HCT116 (cell line): ENCODE results near the gene GPS1. TPM values are rescaled to one million over a fixed set of nuclear protein-coding genes. Genes with fewer than 3 reads are reported as not detected.

Experiments
- ATAC-seq: fragments of 200-7000 bp; cut with Tn5 transposase; 2 replicates; pipeline ENCODE4 v1.9.1; 2020; ENCODE audit warnings: mild to moderate bottlenecking, moderate library complexity
- BruUV-seq: library from RNA; stranded (reverse); fragments of 400-500 nt; replicated peaks from 2 replicates; lab custom pipeline; 2021; lab: Mats Ljungman, UMichigan
- CTCF ChIA-PET: fragments of 300-600 bp; sonication (Branson Sonifier 250); formaldehyde crosslinking; loops from one replicate; lab custom pipeline; 2021; ENCODE audit warnings: antibody characterized with exemption; lab: Charles Lee
- POLR2A ChIA-PET: fragments of 300-600, 350-600 bp; sonication (Branson Sonifier 250); formaldehyde crosslinking; loops from one replicate; lab custom pipeline; 2021; ENCODE audit warnings: antibody characterized with exemption; lab: Charles Lee
- RAD21 ChIA-PET, 2 experiments: fragments of 300-600 bp; sonication (Branson Sonifier 250); formaldehyde crosslinking; loops; one replicate each; lab custom pipeline; 2023; ENCODE audit warnings: low total read pairs in 2 of 2; ENCODE audit not compliant: uncharacterized antibody in 2 of 2, unreplicated experiment in 2 of 2, low non-redundant PET in 1 of 2; lab: Charles Lee
- DNase-seq: peaks from one replicate; pipeline ENCODE4 v3.0.0-alpha.2; 2010; ENCODE audit warnings: low read depth, low spot score
- H2AFZ ChIP-seq: fragments of 200-600 bp; shearing (Covaris generic), sonication (generic); 2 replicates; pipeline ENCODE4 v1.6.1; 2017; ENCODE audit warnings: low read depth, mixed run types, mixed read lengths, antibody characterized with exemption, low read length; ENCODE audit not compliant: poor library complexity, severe bottlenecking
- H3K27ac ChIP-seq: 2 replicates; pipeline ENCODE4 v1.5.1; 2012; ENCODE audit warnings: low read depth, low read length
- H3K27me3 ChIP-seq: fragments of 200-600 bp; sonication (generic); 2 replicates; pipeline ENCODE4 v1.6.1; 2016; ENCODE audit warnings: mixed run types, low read length, mixed read lengths; ENCODE audit not compliant: insufficient read depth
- H3K36me3 ChIP-seq, 2 experiments: fragments of 200-500 bp in 1 of 2; fragments of 200-600 bp in 1 of 2; sonication (Bioruptor generic) in 1 of 2; sonication (generic) in 1 of 2; 2 replicates each; pipeline versions ENCODE4 v1.5.1 to v1.6.1; 2014 to 2016; ENCODE audit warnings: low read length in 2 of 2, inconsistent platforms in 1 of 2, mixed read lengths in 1 of 2, mixed run types in 1 of 2; ENCODE audit not compliant: insufficient read depth in 2 of 2, control insufficient read depth in 1 of 2
- H3K4me1 ChIP-seq, 2 experiments: fragments of 200-600 bp in 1 of 2; sonication (generic) in 1 of 2; 2 replicates each; pipeline versions ENCODE4 v1.5.1 to v1.6.1; 2012 to 2017; ENCODE audit warnings: low read length in 2 of 2, inconsistent platforms in 1 of 2, mild to moderate bottlenecking in 1 of 2, mixed read lengths in 1 of 2, mixed run types in 1 of 2, moderate library complexity in 1 of 2; ENCODE audit not compliant: insufficient read depth in 2 of 2, control insufficient read depth in 1 of 2
- H3K4me2 ChIP-seq: fragments of 200-600 bp; sonication (generic); 2 replicates; pipeline ENCODE4 v1.6.1; 2017; ENCODE audit warnings: mixed run types, low read length, mixed read lengths
- H3K4me3 ChIP-seq, 2 experiments: fragments of 200-600 bp in 1 of 2; sonication (generic) in 1 of 2; replicated peaks in 1 of 2; 2 replicates each; pipeline ENCODE4 v1.5.1; 2011 to 2016; ENCODE audit warnings: low read length in 2 of 2, control low read depth in 1 of 2, low read depth in 1 of 2, mild to moderate bottlenecking in 1 of 2, mixed read lengths in 1 of 2, mixed run types in 1 of 2
- H3K79me2 ChIP-seq: fragments of 200-600 bp; sonication (generic); 2 replicates; pipeline ENCODE4 v1.6.1; 2017; ENCODE audit warnings: mild to moderate bottlenecking, mixed run types, low read length, moderate library complexity, mixed read lengths; ENCODE audit not compliant: insufficient read depth
- H3K9ac ChIP-seq: fragments of 200-600 bp; sonication (generic); 2 replicates; pipeline ENCODE4 v1.6.1; 2016; ENCODE audit warnings: low read length, mixed read lengths
- H3K9me2 ChIP-seq: fragments of 200-600 bp; sonication (generic), shearing (Covaris generic); 2 replicates; pipeline ENCODE4 v1.6.1; 2017; ENCODE audit warnings: mixed run types, mild to moderate bottlenecking, moderate library complexity; ENCODE audit not compliant: insufficient read depth
- H3K9me3 ChIP-seq, 2 experiments: fragments of 200-500 bp in 1 of 2; fragments of 200-600 bp in 1 of 2; sonication (Bioruptor generic) in 1 of 2; sonication (generic) in 1 of 2; 2 replicates each; pipeline ENCODE4 v1.6.1; 2014 to 2017; ENCODE audit warnings: low read length in 2 of 2, mixed read lengths in 2 of 2, inconsistent platforms in 1 of 2, low read depth in 1 of 2, mild to moderate bottlenecking in 1 of 2, mixed run types in 1 of 2, moderate library complexity in 1 of 2; ENCODE audit not compliant: control insufficient read depth in 1 of 2, insufficient read depth in 1 of 2
- H4K20me1 ChIP-seq: fragments of 200-600 bp; sonication (generic), shearing (Covaris generic); 2 replicates; pipeline ENCODE4 v1.6.1; 2017; ENCODE audit warnings: mixed run types, mild to moderate bottlenecking, moderate library complexity; ENCODE audit not compliant: insufficient read depth
- CBX3 ChIP-seq: IDR thresholded peaks from 2 replicates; pipeline ENCODE4 v1.6.1; 2012; ENCODE audit warnings: low read depth
- EZH2 ChIP-seq: fragments of 200-600 bp; sonication (generic); IDR thresholded peaks from 2 replicates; pipeline ENCODE4 v1.6.1; 2017; ENCODE audit warnings: antibody characterized with exemption, mixed run types
- EZH2phosphoT487 ChIP-seq: fragments of 200-600 bp; IDR thresholded peaks from 2 replicates; pipeline ENCODE4 v1.6.1; 2018; ENCODE audit warnings: antibody characterized with exemption, borderline replicate concordance
- JUND ChIP-seq: IDR thresholded peaks from 2 replicates; pipeline ENCODE4 v1.6.1; 2012
- POLR2A ChIP-seq: IDR thresholded peaks from 2 replicates; pipeline ENCODE4 v1.7.0; 2011; ENCODE audit warnings: borderline replicate concordance; ENCODE audit not compliant: insufficient read depth, insufficient read length; ENCODE audit errors: extremely low read depth
- RAD21 ChIP-seq: IDR thresholded peaks from 2 replicates; pipeline ENCODE4 v1.6.1; 2012; ENCODE audit warnings: low read depth, mild to moderate bottlenecking
- TCF7L2 ChIP-seq: IDR thresholded peaks from 2 replicates; pipeline ENCODE4 v1.7.0; 2011; ENCODE audit warnings: borderline replicate concordance, inconsistent platforms; ENCODE audit not compliant: insufficient read depth, insufficient read length; ENCODE audit errors: extremely low read depth
- ZFX ChIP-seq: fragments of 450-650 bp; IDR thresholded peaks from 2 replicates; pipeline ENCODE4 v1.6.1; 2017
- ZNF274 ChIP-seq: fragments of 200-500 bp; sonication (Bioruptor generic); IDR thresholded peaks from 2 replicates; pipeline ENCODE4 v1.6.1; 2014; ENCODE audit warnings: mild to moderate bottlenecking, low read depth, low read length, inconsistent platforms
- intact Hi-C: fragments of 100-400 bp; cut with micrococcal nuclease; formaldehyde crosslinking; loops from 2 replicates; pipeline ENCODE4 v1.10.0; 2022
- total RNA-seq: library from RNA; stranded (reverse); gene quantifications from one replicate; pipeline ENCODE4 v1.2.1, GENCODE V29; 2021; ENCODE audit not compliant: unreplicated experiment
- TF ChIP-seq, protein P1 (sequence below): IDR thresholded peaks from 2 replicates; pipeline ENCODE4 v1.6.1; 2011; ENCODE audit warnings: mild to moderate bottlenecking, low read length, moderate library complexity; ENCODE audit not compliant: insufficient replicate concordance; ENCODE audit errors: extremely low read depth
- TF ChIP-seq, protein P2 (sequence below): IDR thresholded peaks from 2 replicates; pipeline ENCODE4 v1.6.1; 2012
- TF ChIP-seq, protein P3 (sequence below): IDR thresholded peaks from 2 replicates; pipeline ENCODE4 v1.6.1; 2012
- TF ChIP-seq, protein P4 (sequence below): IDR thresholded peaks from 2 replicates; pipeline ENCODE4 v1.6.1; 2012; ENCODE audit warnings: low read depth
- TF ChIP-seq, protein P5 (sequence below), 3 experiments: fragments of 200-600 bp in 1 of 3; sonication (generic) in 1 of 3; IDR thresholded peaks in 2 of 3; conservative IDR thresholded peaks in 1 of 3; 2 replicates each; pipeline ENCODE4 v1.5.1; 2012 to 2017; ENCODE audit warnings: low read depth in 2 of 3, low read length in 2 of 3, antibody characterized with exemption in 1 of 3, borderline replicate concordance in 1 of 3, control low read depth in 1 of 3, mild to moderate bottlenecking in 1 of 3, mixed read lengths in 1 of 3, mixed run types in 1 of 3, moderate library complexity in 1 of 3; ENCODE audit not compliant: insufficient read depth in 1 of 3

Gene GPS1
- total RNA-seq, 1 experiment from 2014 or later, result 205 TPM

DNA sequence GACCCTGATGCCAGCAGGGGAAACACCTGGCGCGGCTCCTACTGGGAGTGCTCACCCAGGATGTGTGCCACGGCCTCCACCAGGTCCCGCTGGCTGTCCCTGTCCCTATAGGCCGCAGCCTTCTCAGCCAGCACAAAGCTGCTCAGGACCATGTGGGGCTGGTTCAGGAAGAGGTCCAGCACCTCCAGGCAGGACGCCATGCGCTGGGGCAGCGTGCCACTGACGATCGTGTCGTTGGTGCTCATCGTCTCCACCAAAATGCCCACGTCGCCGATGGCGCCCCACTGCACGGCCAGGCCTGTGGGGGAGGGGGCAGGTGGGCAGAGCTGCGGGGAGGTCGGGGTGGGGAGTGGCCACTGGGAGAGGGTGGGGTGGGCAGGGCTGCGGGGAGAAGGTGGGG lies 29.8 kb downstream of the GPS1 start (continued):
- TF ChIP-seq, protein P1, sequence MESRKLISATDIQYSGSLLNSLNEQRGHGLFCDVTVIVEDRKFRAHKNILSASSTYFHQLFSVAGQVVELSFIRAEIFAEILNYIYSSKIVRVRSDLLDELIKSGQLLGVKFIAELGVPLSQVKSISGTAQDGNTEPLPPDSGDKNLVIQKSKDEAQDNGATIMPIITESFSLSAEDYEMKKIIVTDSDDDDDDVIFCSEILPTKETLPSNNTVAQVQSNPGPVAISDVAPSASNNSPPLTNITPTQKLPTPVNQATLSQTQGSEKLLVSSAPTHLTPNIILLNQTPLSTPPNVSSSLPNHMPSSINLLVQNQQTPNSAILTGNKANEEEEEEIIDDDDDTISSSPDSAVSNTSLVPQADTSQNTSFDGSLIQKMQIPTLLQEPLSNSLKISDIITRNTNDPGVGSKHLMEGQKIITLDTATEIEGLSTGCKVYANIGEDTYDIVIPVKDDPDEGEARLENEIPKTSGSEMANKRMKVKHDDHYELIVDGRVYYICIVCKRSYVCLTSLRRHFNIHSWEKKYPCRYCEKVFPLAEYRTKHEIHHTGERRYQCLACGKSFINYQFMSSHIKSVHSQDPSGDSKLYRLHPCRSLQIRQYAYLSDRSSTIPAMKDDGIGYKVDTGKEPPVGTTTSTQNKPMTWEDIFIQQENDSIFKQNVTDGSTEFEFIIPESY, result no peak
- TF ChIP-seq RAD21 (no peak), ZNF274 (no peak)
- TF ChIP-seq, all 23 proteins: peak for 0

DNA sequence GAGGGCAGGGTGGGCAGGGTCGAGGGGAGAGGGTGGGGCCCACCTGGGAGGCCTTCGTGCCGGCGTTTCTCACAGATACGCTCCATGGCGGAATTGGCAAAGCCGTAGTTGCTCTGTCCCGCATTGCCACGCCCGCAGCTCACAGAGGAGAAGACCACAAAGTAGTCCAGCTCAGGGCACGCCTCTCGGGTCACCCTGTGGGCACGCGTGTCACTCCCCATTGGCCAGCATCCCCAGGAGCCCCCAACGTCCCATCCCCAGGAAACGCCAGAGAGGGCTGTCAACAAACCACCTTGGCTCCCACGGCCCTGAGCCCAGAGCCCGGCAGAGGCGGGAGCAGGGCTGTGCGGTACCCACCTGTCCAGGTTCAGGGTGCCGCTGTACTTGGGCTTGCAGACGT lies 30.3 kb downstream of the GPS1 start:
- Histone ChIP-seq H3K9me3 (no peaks in the 10 kb centered on the region), H3K4me1 (no peaks in the 10 kb centered on the region), H3K9ac (no peak overlapping the region), H3K79me2 (peaks cover 18% of the 10 kb centered on the region; the same call in 1 of the 2 replicates), H3K27me3 (no peaks in the 10 kb centered on the region), H3K9me2 (no peaks in the 10 kb centered on the region), H3K36me3 (peaks cover 62 to 77% of the 10 kb centered on the region in 2 experiments), H3K4me3 (no peak overlapping the region), H3K27ac (no peak overlapping the region), H3K4me2 (no peak overlapping the region), H4K20me1 (peaks cover 9% of the 10 kb centered on the region; the same call in 1 of the 2 replicates), H2AFZ (no peak overlapping the region)
- DNase-seq, result no peak
- RAD21 ChIA-PET, result no interaction called here
- BruUV-seq, result no TSS peak
- CTCF ChIA-PET, result no interaction called here
- TF ChIP-seq POLR2A, result no peak
- TF ChIP-seq, protein P2, sequence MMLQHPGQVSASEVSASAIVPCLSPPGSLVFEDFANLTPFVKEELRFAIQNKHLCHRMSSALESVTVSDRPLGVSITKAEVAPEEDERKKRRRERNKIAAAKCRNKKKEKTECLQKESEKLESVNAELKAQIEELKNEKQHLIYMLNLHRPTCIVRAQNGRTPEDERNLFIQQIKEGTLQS, result no peak
- TF ChIP-seq EZH2, result no peak
- TF ChIP-seq, protein P3, sequence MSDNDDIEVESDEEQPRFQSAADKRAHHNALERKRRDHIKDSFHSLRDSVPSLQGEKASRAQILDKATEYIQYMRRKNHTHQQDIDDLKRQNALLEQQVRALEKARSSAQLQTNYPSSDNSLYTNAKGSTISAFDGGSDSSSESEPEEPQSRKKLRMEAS, result no peak
- TF ChIP-seq, protein P4, sequence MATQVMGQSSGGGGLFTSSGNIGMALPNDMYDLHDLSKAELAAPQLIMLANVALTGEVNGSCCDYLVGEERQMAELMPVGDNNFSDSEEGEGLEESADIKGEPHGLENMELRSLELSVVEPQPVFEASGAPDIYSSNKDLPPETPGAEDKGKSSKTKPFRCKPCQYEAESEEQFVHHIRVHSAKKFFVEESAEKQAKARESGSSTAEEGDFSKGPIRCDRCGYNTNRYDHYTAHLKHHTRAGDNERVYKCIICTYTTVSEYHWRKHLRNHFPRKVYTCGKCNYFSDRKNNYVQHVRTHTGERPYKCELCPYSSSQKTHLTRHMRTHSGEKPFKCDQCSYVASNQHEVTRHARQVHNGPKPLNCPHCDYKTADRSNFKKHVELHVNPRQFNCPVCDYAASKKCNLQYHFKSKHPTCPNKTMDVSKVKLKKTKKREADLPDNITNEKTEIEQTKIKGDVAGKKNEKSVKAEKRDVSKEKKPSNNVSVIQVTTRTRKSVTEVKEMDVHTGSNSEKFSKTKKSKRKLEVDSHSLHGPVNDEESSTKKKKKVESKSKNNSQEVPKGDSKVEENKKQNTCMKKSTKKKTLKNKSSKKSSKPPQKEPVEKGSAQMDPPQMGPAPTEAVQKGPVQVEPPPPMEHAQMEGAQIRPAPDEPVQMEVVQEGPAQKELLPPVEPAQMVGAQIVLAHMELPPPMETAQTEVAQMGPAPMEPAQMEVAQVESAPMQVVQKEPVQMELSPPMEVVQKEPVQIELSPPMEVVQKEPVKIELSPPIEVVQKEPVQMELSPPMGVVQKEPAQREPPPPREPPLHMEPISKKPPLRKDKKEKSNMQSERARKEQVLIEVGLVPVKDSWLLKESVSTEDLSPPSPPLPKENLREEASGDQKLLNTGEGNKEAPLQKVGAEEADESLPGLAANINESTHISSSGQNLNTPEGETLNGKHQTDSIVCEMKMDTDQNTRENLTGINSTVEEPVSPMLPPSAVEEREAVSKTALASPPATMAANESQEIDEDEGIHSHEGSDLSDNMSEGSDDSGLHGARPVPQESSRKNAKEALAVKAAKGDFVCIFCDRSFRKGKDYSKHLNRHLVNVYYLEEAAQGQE, result no peak
- TF ChIP-seq TCF7L2, result no peak
- TF ChIP-seq ZNF274, result no peak
- TF ChIP-seq ZFX, result no peak
- no peak for TF ChIP-seq RAD21
- TF ChIP-seq EZH2phosphoT487, result no peak
- TF ChIP-seq, protein P5, sequence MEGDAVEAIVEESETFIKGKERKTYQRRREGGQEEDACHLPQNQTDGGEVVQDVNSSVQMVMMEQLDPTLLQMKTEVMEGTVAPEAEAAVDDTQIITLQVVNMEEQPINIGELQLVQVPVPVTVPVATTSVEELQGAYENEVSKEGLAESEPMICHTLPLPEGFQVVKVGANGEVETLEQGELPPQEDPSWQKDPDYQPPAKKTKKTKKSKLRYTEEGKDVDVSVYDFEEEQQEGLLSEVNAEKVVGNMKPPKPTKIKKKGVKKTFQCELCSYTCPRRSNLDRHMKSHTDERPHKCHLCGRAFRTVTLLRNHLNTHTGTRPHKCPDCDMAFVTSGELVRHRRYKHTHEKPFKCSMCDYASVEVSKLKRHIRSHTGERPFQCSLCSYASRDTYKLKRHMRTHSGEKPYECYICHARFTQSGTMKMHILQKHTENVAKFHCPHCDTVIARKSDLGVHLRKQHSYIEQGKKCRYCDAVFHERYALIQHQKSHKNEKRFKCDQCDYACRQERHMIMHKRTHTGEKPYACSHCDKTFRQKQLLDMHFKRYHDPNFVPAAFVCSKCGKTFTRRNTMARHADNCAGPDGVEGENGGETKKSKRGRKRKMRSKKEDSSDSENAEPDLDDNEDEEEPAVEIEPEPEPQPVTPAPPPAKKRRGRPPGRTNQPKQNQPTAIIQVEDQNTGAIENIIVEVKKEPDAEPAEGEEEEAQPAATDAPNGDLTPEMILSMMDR (IDR thresholded peaks at IDR 0.05 in 2 of 3, conservative IDR thresholded peaks at IDR 0.05 in 1 of 3; ENCODE audit: borderline replicate concordance in 1 of 3, insufficient read depth in 1 of 3, low read depth in 2 of 3, low read length in 2 of 3), result no peak
- TF ChIP-seq JUND, result no peak
- TF ChIP-seq CBX3, result no peak
- no peak for ATAC-seq
- POLR2A ChIA-PET, result interaction anchor here (1.4 kb wide), 1 partner anchor 16 kb away, joined by 4 read pairs; the partner anchor contains the start of gene FASN
- intact Hi-C loops, result no loop called here
